Progenitor cell of endocrine pancreas (in vitro differentiated cells): ENCODE measurements around the gene SNED1. TPM values are rescaled to one million over a fixed set of nuclear protein-coding genes. Genes with fewer than 3 reads are reported as not detected.

ENCODE experiments used
- DNase-seq: peaks from one replicate; pipeline ENCODE4 v3.0.0; 2021; ENCODE audit warnings: low spot score; ENCODE audit not compliant: unreplicated experiment
- H3K27ac Mint-ChIP-seq: 2 replicates; pipeline ENCODE4 v1.8.0; 2021; ENCODE audit warnings: mild to moderate bottlenecking, moderate library complexity, mixed read lengths
- H3K27me3 Mint-ChIP-seq: 2 replicates; pipeline ENCODE4 v1.8.0; 2021; ENCODE audit warnings: mixed read lengths
- H3K36me3 Mint-ChIP-seq: 2 replicates; pipeline ENCODE4 v1.8.0; 2022; ENCODE audit warnings: mixed read lengths; ENCODE audit not compliant: insufficient read depth
- H3K4me1 Mint-ChIP-seq: 2 replicates; pipeline ENCODE4 v1.8.0; 2021; ENCODE audit warnings: low read depth, mixed read lengths
- H3K4me3 Mint-ChIP-seq: 2 replicates; pipeline ENCODE4 v1.8.0; 2021; ENCODE audit warnings: low read depth, mild to moderate bottlenecking, moderate library complexity, mixed read lengths
- H3K9me3 Mint-ChIP-seq: 2 replicates; pipeline ENCODE4 v1.8.0; 2021; ENCODE audit warnings: low read depth, mixed read lengths
- total RNA-seq: library from RNA; stranded (reverse); gene quantifications from 2 replicates; pipeline ENCODE4 v1.2.1, GENCODE V29; 2021
- TF ChIP-seq, protein P1 (sequence below): fragments of 200-600 bp; sonication (generic); IDR thresholded peaks from one replicate; pipeline ENCODE4 v1.5.0; 2021; ENCODE audit warnings: antibody characterized with exemption, mild to moderate bottlenecking; ENCODE audit not compliant: unreplicated experiment

SNED1 gene
- total RNA-seq, 1 donor from 2014 or later, result 2.2 TPM

DNA sequence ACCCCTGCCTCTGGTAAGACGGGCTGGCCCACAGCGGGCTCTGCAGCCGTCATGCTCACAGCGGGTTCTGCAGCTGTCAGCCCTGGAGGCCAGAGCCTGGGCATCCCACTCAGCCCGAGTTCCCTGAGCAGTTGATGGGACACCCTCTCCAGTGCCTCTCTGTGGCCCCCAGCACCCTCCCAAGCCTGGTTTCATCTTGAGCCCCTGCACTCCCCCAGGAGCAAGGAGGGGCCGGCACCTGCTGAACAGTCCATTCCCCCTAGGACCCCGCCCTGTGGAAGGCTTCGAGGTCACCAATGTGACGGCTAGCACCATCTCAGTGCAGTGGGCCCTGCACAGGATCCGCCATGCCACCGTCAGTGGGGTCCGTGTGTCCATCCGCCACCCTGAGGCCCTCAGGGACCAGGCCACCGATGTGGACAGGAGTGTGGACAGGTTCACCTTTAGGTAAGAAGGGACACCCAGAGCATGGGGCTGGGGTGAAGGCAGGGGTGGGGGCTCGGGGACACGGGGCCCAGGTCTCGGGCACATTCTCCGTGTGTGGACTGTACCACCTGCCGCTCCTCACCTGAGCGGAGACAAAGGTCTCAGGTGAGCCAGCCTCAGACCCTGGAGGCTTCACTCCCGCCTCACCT, 69.2 kb downstream of the SNED1 start:
- no peak overlapping the region for H3K4me3 Mint-ChIP-seq
- no peaks in the 10 kb centered on the region for H3K4me1 Mint-ChIP-seq
- no peaks in the 10 kb centered on the region for H3K9me3 Mint-ChIP-seq
- peaks cover 9% of the 10 kb centered on the region for H3K27me3 Mint-ChIP-seq
- DNase-seq, result no peak
- TF ChIP-seq, protein P1, sequence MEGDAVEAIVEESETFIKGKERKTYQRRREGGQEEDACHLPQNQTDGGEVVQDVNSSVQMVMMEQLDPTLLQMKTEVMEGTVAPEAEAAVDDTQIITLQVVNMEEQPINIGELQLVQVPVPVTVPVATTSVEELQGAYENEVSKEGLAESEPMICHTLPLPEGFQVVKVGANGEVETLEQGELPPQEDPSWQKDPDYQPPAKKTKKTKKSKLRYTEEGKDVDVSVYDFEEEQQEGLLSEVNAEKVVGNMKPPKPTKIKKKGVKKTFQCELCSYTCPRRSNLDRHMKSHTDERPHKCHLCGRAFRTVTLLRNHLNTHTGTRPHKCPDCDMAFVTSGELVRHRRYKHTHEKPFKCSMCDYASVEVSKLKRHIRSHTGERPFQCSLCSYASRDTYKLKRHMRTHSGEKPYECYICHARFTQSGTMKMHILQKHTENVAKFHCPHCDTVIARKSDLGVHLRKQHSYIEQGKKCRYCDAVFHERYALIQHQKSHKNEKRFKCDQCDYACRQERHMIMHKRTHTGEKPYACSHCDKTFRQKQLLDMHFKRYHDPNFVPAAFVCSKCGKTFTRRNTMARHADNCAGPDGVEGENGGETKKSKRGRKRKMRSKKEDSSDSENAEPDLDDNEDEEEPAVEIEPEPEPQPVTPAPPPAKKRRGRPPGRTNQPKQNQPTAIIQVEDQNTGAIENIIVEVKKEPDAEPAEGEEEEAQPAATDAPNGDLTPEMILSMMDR, result no peak
- H3K27ac Mint-ChIP-seq, result no peak overlapping the region
- no peaks in the 10 kb centered on the region for H3K36me3 Mint-ChIP-seq

DNA sequence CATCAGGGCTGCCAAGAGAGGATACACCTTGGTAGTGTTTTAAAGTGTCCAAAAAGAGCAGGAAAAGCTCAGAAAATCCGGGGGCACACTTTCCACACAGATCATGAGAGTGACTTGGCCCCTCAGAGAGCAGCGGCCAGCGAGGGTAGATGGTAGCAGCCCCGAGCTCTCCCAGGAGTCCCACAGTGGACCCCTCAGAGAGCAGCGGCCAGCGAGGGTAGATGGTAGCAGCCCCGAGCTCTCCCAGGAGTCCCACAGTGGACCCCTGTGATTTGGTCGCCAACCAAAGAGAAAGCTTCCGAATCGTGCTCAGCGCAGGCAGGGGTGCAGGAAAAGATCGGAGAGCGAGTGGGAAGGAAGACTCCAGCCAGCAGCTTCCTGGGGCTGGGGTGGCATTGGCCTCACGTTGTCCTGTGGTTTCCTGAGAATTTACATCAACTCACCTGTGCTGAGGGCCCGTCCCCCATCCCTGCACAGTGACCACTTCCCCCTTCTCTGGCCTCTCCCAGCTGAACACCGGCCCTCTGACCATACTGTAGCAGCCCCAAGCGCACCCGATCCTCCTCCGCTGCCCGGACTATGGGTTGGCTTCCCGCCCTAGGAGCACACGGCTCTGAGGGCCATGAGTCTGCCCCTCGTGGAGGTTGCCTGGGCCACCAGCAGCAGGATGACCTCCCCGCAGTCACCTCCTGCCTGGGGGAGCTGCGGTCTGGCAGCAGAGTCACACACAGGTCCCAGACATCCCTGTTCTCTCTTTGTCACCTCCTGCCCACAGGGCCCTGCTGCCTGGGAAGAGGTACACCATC, 69.9 kb downstream of the SNED1 start:
- DNase-seq, result no peak
- Mint-ChIP-seq H3K36me3 (no peaks in the 10 kb centered on the region), H3K4me1 (no peaks in the 10 kb centered on the region), H3K27me3 (peaks cover 11% of the 10 kb centered on the region), H3K9me3 (no peaks in the 10 kb centered on the region), H3K4me3 (no peak overlapping the region), H3K27ac (no peak overlapping the region)
- TF ChIP-seq, protein P1, result no peak

DNA sequence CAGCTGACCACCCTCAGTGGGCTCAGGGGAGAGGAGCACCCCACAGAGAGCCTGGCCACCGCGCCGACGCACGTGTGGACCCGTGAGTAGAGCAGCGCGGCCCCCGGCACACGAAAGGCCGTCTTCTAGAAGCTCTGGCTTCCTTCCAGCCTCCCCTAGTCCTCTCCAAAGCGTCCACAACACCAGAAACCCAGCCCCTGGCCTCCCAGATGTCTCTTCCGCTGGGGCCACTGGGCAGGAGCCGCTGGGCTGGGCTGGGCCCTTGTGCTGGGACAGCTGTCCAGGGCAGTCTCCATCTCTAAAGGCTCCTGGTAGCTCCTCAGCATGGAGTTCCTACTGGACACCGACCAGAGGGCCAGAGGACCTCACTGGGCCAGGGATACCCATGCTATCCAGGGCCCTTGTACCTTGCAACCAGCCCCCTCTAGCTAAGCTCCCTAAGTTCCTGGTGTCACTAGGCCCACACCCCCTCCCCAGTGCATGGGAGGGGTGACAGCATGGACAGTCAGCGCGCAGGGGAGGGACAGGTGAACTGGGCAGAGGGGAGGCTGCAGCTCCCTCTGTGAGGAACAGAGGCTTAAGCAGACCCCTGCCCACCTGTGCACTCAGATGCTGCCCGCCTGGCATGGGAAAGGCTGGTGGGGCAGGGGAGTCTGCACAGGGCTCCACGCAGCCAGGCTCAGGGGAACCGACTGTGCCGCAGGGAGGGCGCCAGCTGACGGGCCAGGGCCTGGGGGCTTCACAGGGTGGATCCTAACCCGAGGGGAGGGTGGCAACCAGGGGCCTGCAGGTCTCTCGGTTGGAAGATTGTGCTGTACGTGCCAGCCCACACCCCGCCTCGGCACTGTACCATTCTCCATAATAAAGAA, 70.8 kb downstream of the SNED1 start:
- H3K36me3 Mint-ChIP-seq, result no peaks in the 10 kb centered on the region
- TF ChIP-seq, protein P1, result no peak
- H3K9me3 Mint-ChIP-seq, result no peaks in the 10 kb centered on the region
- no peaks in the 10 kb centered on the region for H3K4me1 Mint-ChIP-seq
- no peak for DNase-seq
- no peak overlapping the region for H3K27ac Mint-ChIP-seq
- H3K4me3 Mint-ChIP-seq, result no peak overlapping the region
- H3K27me3 Mint-ChIP-seq, result peaks cover 11% of the 10 kb centered on the region

DNA sequence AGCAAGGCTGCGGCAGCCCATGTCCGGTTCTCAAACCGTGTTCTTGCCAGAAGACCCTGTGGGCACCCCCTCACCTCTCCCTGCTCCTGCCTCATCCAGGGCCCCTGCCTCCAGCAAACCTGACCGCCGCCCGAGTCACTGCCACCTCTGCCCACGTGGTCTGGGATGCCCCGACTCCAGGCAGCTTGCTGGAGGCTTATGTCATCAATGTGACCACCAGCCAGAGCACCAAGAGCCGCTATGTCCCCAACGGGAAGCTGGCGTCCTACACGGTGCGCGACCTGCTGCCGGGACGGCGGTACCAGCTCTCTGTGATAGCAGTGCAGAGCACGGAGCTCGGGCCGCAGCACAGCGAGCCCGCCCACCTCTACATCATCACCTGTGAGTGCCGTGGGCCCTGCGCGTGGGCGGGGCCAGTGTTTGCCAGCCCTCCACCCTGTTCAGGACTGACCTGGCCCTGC, 71.4 kb downstream of the SNED1 start:
- TF ChIP-seq, protein P1, result no peak
- Mint-ChIP-seq H3K27me3 (peaks cover 11% of the 10 kb centered on the region), H3K27ac (no peak overlapping the region), H3K4me1 (no peaks in the 10 kb centered on the region), H3K36me3 (peaks cover 1% of the 10 kb centered on the region), H3K9me3 (no peaks in the 10 kb centered on the region), H3K4me3 (no peak overlapping the region)
- DNase-seq, result no peak

DNA sequence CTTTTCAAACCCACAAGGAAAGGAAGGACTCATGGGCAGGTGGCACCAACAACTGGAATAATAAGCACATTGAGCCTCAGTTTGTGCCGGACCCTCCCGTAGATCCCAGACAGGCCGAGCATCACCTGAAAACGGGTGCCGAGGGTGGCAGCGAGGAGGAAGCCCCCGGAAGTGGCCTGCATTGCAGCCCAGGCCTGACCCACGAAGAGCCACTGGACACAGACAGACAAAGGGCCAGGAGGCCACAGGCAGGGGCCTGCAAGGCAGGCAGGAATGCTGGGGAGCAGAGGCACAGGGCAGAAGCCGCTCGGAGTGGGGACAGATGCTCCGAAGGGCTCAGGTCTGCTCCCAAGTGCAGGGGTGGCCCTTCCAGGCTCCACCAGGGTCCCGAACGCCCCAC, 71.9 kb downstream of the SNED1 start:
- DNase-seq, result no peak
- no peak overlapping the region for H3K4me3 Mint-ChIP-seq
- peaks cover 11% of the 10 kb centered on the region for H3K27me3 Mint-ChIP-seq

More for the DNA sequence above, 71.9 kb downstream of the SNED1 start:
- peaks cover 1% of the 10 kb centered on the region for H3K36me3 Mint-ChIP-seq
- H3K27ac Mint-ChIP-seq, result no peak overlapping the region
- TF ChIP-seq, protein P1, result no peak
- no peaks in the 10 kb centered on the region for H3K4me1 Mint-ChIP-seq
- no peaks in the 10 kb centered on the region for H3K9me3 Mint-ChIP-seq
